Gastroesophageal sphincter (tissue), 3 donors: ENCODE data around the gene SEC24D.

Experiments used
- CTCF ChIP-seq, 4 experiments: fragments of 200-600 bp in 2 of 4; fragments of 450-650 bp in 2 of 4; sonication (generic) in 1 of 4; IDR thresholded peaks; one replicate each; pipeline ENCODE4 v1.5.1; 2017 to 2019; ENCODE audit warnings: antibody characterized with exemption in 4 of 4, mild to moderate bottlenecking in 2 of 4, moderate library complexity in 2 of 4
- EP300 ChIP-seq: sonication (generic); formaldehyde crosslinking; IDR thresholded peaks from one replicate; pipeline ENCODE4 v1.6.1; 2017; ENCODE audit warnings: antibody characterized with exemption, mild to moderate bottlenecking

- no peak for TF ChIP-seq CTCF (IDR thresholded peaks at IDR 0.05)
- no peak for TF ChIP-seq EP300
Measured at GRCh38 chr4:118774321-118774720, 61.6 kb downstream of the SEC24D start.
